NOMO-1 treated with dmso at 0.1 percent for 144 hours (cell line): ENCODE measurements around the gene CSMD2.
"Not testable (repeated sequence)": the region's sequence is repeated elsewhere in the genome, so short reads cannot be mapped to it uniquely, and the experiment has no call there.

Experiments used
- DNase-seq: peaks from one replicate; lab custom pipeline; 2025; ENCODE audit not compliant: unreplicated experiment; lab: John Stamatoyannopoulos, UW

CSMD2 gene

GRCh38 chr1:34113362-34113761 lies 51.7 kb downstream of the CSMD2 start:
- no peak for DNase-seq

- DNase-seq = no peak
Observed at GRCh38 chr1:34108711-34109110, 56.3 kb downstream of the CSMD2 start.

- DNase-seq = no peak
Observed at GRCh38 chr1:34108269-34108668, 56.8 kb downstream of the CSMD2 start.

GRCh38 chr1:34101151-34101550 lies 63.9 kb downstream of the CSMD2 start:
- DNase-seq = no peak

DNA sequence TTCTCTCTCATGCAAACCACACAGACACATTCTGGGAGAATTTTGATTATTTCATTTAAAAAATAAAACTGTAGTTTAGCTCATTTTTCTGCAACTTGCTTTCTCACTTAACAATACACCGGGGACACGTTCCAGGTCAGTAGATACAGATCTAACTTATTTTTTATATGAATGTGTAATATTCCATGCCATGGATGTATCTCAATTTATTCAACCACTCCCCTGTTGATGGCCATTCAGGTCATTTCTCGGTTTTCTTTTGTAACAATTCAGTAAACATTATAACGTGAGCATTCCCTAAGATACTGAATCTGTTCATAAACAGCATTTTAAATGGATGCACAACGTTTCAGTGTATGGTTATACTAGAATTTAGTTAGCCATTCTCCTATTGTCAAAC lies 64.7 kb downstream of the CSMD2 start:
- no peak for DNase-seq

- DNase-seq = not testable (repeated sequence)
Observed at GRCh38 chr1:34092399-34092798, 72.6 kb downstream of the CSMD2 start.

DNA sequence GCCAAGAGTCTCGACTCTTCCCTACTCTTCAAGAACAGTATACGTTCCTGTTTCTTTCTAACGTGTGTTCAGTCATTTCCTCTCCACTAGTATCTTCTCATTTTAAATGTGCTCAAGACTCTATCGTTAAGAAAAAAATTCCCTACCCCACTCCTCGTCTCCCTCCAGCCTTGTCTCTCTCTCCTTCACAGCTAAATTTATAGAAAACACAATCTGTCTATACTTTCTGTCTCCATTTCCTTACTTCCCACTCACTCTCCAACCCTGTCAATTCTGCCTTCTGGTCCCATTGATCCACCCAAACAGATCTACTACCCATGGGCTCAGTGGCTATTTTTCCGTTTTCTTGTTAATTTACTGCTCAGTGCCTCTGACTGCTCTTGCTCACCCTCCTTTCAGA lies 75.3 kb downstream of the CSMD2 start:
- DNase-seq = no peak

DNA sequence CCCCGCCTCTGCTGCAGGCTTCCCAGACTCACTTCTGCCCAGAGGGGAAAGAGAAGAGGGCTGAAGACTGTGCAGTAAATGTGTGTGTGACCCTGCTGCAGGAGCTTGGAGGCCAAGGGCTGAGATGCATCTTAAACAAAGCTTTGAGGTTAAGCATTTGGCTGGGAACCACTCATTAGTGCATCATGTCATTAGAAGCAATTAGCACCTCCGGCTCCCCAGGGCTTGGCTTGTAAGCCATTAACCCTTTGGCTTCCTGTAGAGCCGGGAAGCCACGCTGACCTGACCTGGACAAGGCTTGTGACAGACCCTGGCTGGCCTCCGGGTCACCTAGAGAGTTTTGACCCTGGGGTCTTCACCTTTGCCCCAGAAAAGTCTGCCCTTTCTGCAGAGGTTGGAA lies 77.0 kb downstream of the CSMD2 start:
- no peak for DNase-seq

- no peak for DNase-seq
Observed at GRCh38 chr1:34086561-34086960, 78.5 kb downstream of the CSMD2 start.

DNA sequence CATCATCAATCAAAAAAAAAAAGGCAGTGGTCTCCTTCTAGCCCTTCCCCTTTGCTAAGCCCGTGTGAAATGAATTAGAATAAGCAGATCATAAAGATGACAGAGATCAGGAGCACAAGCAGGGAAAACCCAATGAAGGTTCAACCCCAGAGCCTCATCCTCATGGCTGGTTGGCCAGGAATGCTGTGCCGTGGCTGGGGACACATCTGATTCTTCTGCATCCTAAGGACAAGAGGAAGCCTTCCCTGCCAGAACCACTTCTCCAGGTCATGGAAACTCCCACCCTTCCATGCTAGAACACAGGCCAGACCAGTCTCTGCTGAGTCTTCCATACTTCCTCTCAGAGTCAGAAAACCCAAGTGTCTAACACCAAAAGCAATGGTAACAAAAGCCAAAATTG lies 81.1 kb downstream of the CSMD2 start:
- DNase-seq = no peak

GRCh38 chr1:34082085-34082670 lies 82.9 kb downstream of the CSMD2 start:
- not testable (repeated sequence) for DNase-seq

DNA sequence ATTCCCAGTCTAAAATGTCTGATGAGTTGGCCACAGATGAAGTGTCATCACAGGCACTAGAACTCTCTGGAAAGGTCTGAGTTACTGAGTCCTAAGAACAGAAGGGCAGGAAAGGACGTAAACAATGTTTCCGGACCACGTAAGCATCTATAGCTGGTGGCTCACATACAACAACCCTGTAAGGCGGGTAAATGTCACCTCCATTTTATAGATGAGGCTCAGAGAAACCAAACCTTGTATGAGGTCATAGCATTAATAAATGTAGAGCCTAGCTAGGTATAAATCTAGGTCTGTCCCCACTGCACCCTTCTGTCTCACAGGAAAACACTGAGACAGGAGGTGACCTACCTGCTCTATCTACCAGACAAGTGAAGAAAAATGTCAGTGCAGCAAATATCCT lies 86.6 kb downstream of the CSMD2 start:
- no peak for DNase-seq

DNA sequence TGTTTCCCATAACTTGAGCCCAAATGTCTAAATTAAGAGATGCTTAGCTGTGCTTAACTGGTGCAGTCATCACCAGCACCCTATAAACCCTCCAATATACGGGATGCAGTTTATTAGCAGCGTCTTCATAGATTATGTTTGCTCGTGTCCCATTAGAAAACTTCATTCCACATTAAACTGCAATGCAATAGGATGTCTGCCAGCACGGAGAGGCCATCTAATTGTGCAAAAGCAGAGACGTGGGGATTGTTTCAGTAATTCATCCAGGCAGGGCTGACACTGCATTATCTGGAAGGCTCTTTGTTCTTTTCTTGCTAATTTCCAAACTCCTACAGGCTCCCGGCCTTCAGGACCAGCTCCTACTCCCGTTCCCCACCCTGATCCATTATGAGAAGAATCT lies 89.5 kb downstream of the CSMD2 start:
- DNase-seq = no peak

- no peak for DNase-seq
Observed at GRCh38 chr1:34073028-34073695, 91.9 kb downstream of the CSMD2 start.

- DNase-seq = no peak
Observed at GRCh38 chr1:34070201-34070836, 94.7 kb downstream of the CSMD2 start.

DNA sequence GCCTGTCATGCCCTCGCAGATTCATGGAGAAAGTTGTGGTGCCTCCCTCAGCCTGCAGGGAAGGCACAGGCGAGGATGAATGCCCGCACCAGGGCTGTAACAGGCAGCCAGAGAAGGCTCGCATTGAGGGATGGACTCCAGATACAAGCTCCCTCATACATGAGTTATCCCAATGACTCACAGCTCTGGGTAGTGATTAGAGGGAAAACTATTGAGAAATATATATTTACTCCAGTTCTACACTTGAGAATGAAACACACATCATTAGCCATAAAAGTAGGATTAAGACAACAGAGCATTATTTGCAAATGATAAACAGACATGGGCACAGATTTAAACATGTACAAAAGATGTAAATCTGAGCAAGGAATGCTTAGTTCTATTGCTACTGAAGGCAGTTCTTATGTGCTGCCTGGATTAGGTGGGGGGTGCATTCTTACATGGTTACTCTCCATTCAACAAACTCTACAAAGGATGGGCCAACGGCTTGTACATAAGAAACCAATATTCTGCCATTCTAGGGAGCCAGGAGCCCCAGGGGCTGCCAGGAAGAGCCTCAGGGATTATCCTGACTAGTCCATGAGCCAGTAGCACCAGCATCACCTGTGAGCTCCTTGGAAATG lies 97.9 kb downstream of the CSMD2 start:
- no peak for DNase-seq

- no peak for DNase-seq
Observed at GRCh38 chr1:34066166-34066565, 98.9 kb downstream of the CSMD2 start.

GRCh38 chr1:34065498-34065897 lies 99.5 kb downstream of the CSMD2 start:
- DNase-seq = no peak

- no peak for DNase-seq
Observed at GRCh38 chr1:34060901-34061415, 104.1 kb downstream of the CSMD2 start.

- DNase-seq = no peak
Observed at GRCh38 chr1:34060187-34060730, 104.8 kb downstream of the CSMD2 start.

GRCh38 chr1:34057347-34058130 lies 107.5 kb downstream of the CSMD2 start:
- DNase-seq = no peak
